HepG2 (cell line): Measurements from ENCODE around the gene NCOA4. TPM values are rescaled to one million over a fixed set of nuclear protein-coding genes. Genes with fewer than 3 reads are reported as not detected.

ENCODE experiments used
- ARID4A ChIP-seq: sonication (generic); formaldehyde crosslinking; IDR thresholded peaks from 2 replicates; pipeline ENCODE4 v1.5.0; 2020; ENCODE audit warnings: mild to moderate bottlenecking, missing genetic modification reagents, borderline replicate concordance
- ATF3 ChIP-seq: sonication (generic); formaldehyde crosslinking; IDR thresholded peaks from 2 replicates; pipeline ENCODE4 v1.4.0; 2020; ENCODE audit warnings: missing genetic modification reagents
- FOXA3 ChIP-seq: IDR thresholded peaks from 2 replicates; pipeline ENCODE4 v1.6.1; 2016; ENCODE audit warnings: missing genetic modification reagents, missing compliant biosample characterization
- FOXO1 ChIP-seq: sonication (generic); formaldehyde crosslinking; IDR thresholded peaks from 2 replicates; pipeline ENCODE4 v1.4.0; 2020; ENCODE audit warnings: missing genetic modification reagents
- HNRNPL ChIP-seq: fragments of 200-400 bp; formaldehyde crosslinking; IDR thresholded peaks from 2 replicates; pipeline ENCODE4 v1.6.1; 2017; ENCODE audit warnings: mild to moderate bottlenecking, low read depth, low read length
- HOXA5 ChIP-seq: sonication (generic); formaldehyde crosslinking; IDR thresholded peaks from 2 replicates; pipeline ENCODE4 v1.4.0; 2020; ENCODE audit warnings: missing genetic modification reagents
- NCOA1 ChIP-seq: sonication (generic); formaldehyde crosslinking; IDR thresholded peaks from 2 replicates; pipeline ENCODE4 v1.9.0; 2021; ENCODE audit warnings: missing genetic modification reagents
- NFRKB ChIP-seq: fragments of 450-650 bp; IDR thresholded peaks from 2 replicates; pipeline ENCODE4 v1.6.1; 2017
- PCBP2 ChIP-seq: fragments of 200-400 bp; formaldehyde crosslinking; optimal IDR thresholded peaks from 2 replicates; pipeline ENCODE3; 2018; ENCODE audit warnings: low read length, low read depth; ENCODE audit not compliant: poor library complexity, severe bottlenecking
- POGK ChIP-seq: sonication (generic); formaldehyde crosslinking; conservative IDR thresholded peaks from 2 replicates; pipeline ENCODE4 v1.8.0; 2022; ENCODE audit warnings: mild to moderate bottlenecking, moderate library complexity, missing genetic modification reagents
- POLR2AphosphoS2 ChIP-seq: IDR thresholded peaks from 2 replicates; pipeline ENCODE4 v1.6.1; 2011; ENCODE audit warnings: low read depth, low read length, improper control_type of control experiment
- PTBP1 ChIP-seq: fragments of 200-400 bp; formaldehyde crosslinking; IDR thresholded peaks from 2 replicates; pipeline ENCODE4 v1.6.1; 2018; ENCODE audit warnings: low read length, low read depth; ENCODE audit not compliant: poor library complexity, severe bottlenecking
- RAD51 ChIP-seq: fragments of 450-650 bp; IDR thresholded peaks from 2 replicates; pipeline ENCODE4 v1.6.1; 2016; ENCODE audit warnings: borderline replicate concordance
- SAFB2 ChIP-seq: sonication (generic); formaldehyde crosslinking; IDR thresholded peaks from 2 replicates; pipeline ENCODE4 v1.5.1; 2020; ENCODE audit warnings: missing genetic modification reagents, low read depth, mild to moderate bottlenecking, borderline replicate concordance
- SIN3B ChIP-seq: fragments of 150-350 bp; IDR thresholded peaks from 2 replicates; pipeline ENCODE4 v1.6.1; 2014; ENCODE audit warnings: low read length
- TBL1XR1 ChIP-seq: fragments of 150-350 bp; IDR thresholded peaks from 2 replicates; pipeline ENCODE4 v1.6.1; 2014; ENCODE audit warnings: borderline replicate concordance, low read length; ENCODE audit not compliant: partially characterized antibody
- ZBTB43 ChIP-seq: sonication (generic); formaldehyde crosslinking; conservative IDR thresholded peaks from 2 replicates; pipeline ENCODE4 v1.4.0; 2020; ENCODE audit warnings: missing genetic modification reagents
- ZNF180 ChIP-seq: sonication (generic); formaldehyde crosslinking; IDR thresholded peaks from 2 replicates; pipeline ENCODE4 v1.4.0; 2020; ENCODE audit warnings: low read depth, missing genetic modification reagents, borderline replicate concordance
- ZNF432 ChIP-seq: sonication (generic); formaldehyde crosslinking; IDR thresholded peaks from 2 replicates; pipeline ENCODE4 v1.5.0; 2020; ENCODE audit warnings: missing genetic modification reagents, mild to moderate bottlenecking, borderline replicate concordance
- ZNF652 ChIP-seq: IDR thresholded peaks from 2 replicates; pipeline ENCODE4 v1.6.1; 2016; ENCODE audit warnings: low read depth, borderline replicate concordance
- polyA plus RNA-seq, 8 experiments: library from polyadenylated mRNA; depleted of rRNA in 3 of 8; stranded (reverse) in 7 of 8; unstranded in 1 of 8; fragments of >200 nt; fragmentation: Illumina TruSeq in 4 of 8; extraction: Trizol in 4 of 8; gene quantifications; 2 replicates each; pipeline versions ENCODE4 v1.2.1 to v1.2.3, GENCODE V29; 2011 to 2016; ENCODE audit warnings: low read depth in 4 of 8, missing spikeins in 1 of 8, mixed read lengths in 1 of 8; ENCODE audit not compliant: insufficient read depth in 1 of 8
- total RNA-seq, 5 experiments: library from RNA; depleted of rRNA; stranded (reverse); fragments of >200 nt; fragmentation: Illumina TruSeq; extraction: Trizol; gene quantifications; 2 replicates each; pipeline ENCODE4 v1.2.3, GENCODE V29; 2016; ENCODE audit warnings: low read depth in 1 of 5

NCOA4 gene
- total and polyA plus RNA-seq, 2 of the 13 experiments (the other 11 are each of a cell fraction or from before 2014, with no cell fraction given) = 306 to 400 TPM

- TF ChIP-seq SAFB2 = no peak
- no peak for TF ChIP-seq SIN3B
- no peak for TF ChIP-seq HOXA5
- TF ChIP-seq ARID4A (CRISPR knock-in tag) = peak; percentile 56; the same call in 1 of the 2 replicates
- no peak for TF ChIP-seq POLR2AphosphoS2
- TF ChIP-seq PTBP1 = no peak
- peak; percentile 99 for TF ChIP-seq FOXO1 (CRISPR knock-in tag)
- TF ChIP-seq HNRNPL = no peak
- no peak for TF ChIP-seq NFRKB
- TF ChIP-seq FOXA3 (CRISPR knock-in tag) = peak; percentile 98
- TF ChIP-seq NCOA1 (CRISPR knock-in tag) = no peak
- no peak for TF ChIP-seq RAD51
- TF ChIP-seq ZNF180 = no peak
- TF ChIP-seq POGK (CRISPR knock-in tag) = no peak; the same call in 1 of the 2 replicates
- TF ChIP-seq ZNF432 (CRISPR knock-in tag) = no peak
- 0 out of 2 replicates have a peak, but pooled peaks have one; percentile 9 for TF ChIP-seq ZNF652 (CRISPR knock-in tag)
- peak; percentile 67 for TF ChIP-seq TBL1XR1
- TF ChIP-seq ATF3 (CRISPR knock-in tag) = no peak; the same call in 1 of the 2 replicates
- no peak; the same call in 1 of the 2 replicates for TF ChIP-seq ZBTB43 (CRISPR knock-in tag)
- no peak for TF ChIP-seq PCBP2
These were observed 21.8 kb upstream of the NCOA4 start (continued) for GRCh38 chr10:46052057-46052790.
